SK-MEL-5 (cell line): Measurements from ENCODE around the gene OR51B2. TPM values are rescaled to one million over a fixed set of nuclear protein-coding genes. Genes with fewer than 3 reads are reported as not detected.

Source experiments
- DNase-seq: peaks from one replicate; pipeline ENCODE4 v3.0.0-alpha.2; 2016; ENCODE audit warnings: low read depth, low spot score
- in situ Hi-C: cut with HindIII; loops from 2 replicates; pipeline ENCODE4 v1.10.0; 2016; ENCODE audit warnings: low sequenced_read_pairs, high pct_unique_total_duplicates, low pct_unique_long_range_greater_than_20kb
- total RNA-seq: library from RNA; depleted of rRNA; stranded (reverse); fragments of >200 nt; shearing (Covaris generic); gene quantifications from 2 replicates; pipeline ENCODE4 v1.2.3, GENCODE V29; 2014

OR51B2 gene
- total RNA-seq, 1 experiment from 2014 or later, result 0.53 TPM

- in situ Hi-C loops, result no loop called here
- DNase-seq, result no peak
Measured at GRCh38 chr11:5288906-5289550, 35.1 kb downstream of the OR51B2 start.

DNA sequence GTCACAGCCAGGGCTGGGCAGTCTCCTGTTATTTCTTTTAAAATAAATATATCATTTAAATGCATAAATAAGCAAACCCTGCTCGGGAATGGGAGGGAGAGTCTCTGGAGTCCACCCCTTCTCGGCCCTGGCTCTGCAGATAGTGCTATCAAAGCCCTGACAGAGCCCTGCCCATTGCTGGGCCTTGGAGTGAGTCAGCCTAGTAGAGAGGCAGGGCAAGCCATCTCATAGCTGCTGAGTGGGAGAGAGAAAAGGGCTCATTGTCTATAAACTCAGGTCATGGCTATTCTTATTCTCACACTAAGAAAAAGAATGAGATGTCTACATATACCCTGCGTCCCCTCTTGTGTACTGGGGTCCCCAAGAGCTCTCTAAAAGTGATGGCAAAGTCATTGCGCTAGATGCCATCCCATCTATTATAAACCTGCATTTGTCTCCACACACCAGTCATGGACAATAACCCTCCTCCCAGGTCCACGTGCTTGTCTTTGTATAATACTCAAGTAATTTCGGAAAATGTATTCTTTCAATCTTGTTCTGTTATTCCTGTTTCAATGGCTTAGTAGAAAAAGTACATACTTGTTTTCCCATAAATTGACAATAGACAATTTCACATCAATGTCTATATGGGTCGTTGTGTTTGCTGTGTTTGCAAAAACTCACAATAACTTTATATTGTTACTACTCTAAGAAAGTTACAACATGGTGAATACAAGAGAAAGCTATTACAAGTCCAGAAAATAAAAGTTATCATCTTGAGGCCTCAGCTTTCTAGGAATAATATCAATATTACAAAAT, 35.8 kb downstream of the OR51B2 start:
- in situ Hi-C loops, result no loop called here
- DNase-seq, result no peak

DNA sequence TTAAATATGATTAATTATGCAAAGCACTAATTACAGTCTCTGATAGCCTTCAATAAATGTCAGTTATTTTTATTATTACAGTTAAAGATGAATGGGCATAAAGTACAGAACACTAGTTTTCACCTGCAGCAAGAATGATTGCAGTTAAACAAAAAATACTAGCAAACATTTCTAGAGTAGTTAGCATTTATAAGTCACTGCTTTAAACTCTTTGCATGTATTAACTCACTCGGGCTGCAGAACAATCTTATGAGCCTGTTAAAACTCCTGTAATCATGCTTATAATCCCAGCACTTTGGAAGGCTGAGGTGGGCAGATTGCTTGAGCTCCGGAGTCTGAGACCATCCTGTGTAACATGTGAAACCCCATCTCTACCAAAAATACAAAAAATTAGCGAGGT, 37.2 kb downstream of the OR51B2 start:
- no peak for DNase-seq
- in situ Hi-C loops, result no loop called here

- DNase-seq, result no peak
- in situ Hi-C loops, result no loop called here
Measured at GRCh38 chr11:5286351-5286750, 37.7 kb downstream of the OR51B2 start.

- DNase-seq, result no peak
- in situ Hi-C loops, result no loop called here
Measured at GRCh38 chr11:5285703-5286340, 38.3 kb downstream of the OR51B2 start.

DNA sequence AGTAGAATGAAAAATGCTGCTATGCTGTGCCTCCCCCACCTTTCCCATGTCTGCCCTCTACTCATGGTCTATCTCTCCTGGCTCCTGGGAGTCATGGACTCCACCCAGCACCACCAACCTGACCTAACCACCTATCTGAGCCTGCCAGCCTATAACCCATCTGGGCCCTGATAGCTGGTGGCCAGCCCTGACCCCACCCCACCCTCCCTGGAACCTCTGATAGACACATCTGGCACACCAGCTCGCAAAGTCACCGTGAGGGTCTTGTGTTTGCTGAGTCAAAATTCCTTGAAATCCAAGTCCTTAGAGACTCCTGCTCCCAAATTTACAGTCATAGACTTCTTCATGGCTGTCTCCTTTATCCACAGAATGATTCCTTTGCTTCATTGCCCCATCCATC, 39.5 kb downstream of the OR51B2 start:
- DNase-seq, result no peak
- in situ Hi-C loops, result no loop called here

- no peak for DNase-seq
- in situ Hi-C loops, result no loop called here
Measured at GRCh38 chr11:5283882-5284281, 40.2 kb downstream of the OR51B2 start.

- no peak for DNase-seq
- in situ Hi-C loops, result no loop called here
Measured at GRCh38 chr11:5283086-5283485, 41.0 kb downstream of the OR51B2 start.

- no peak for DNase-seq
- in situ Hi-C loops, result no loop called here
Measured at GRCh38 chr11:5282628-5283027, 41.5 kb downstream of the OR51B2 start.

DNA sequence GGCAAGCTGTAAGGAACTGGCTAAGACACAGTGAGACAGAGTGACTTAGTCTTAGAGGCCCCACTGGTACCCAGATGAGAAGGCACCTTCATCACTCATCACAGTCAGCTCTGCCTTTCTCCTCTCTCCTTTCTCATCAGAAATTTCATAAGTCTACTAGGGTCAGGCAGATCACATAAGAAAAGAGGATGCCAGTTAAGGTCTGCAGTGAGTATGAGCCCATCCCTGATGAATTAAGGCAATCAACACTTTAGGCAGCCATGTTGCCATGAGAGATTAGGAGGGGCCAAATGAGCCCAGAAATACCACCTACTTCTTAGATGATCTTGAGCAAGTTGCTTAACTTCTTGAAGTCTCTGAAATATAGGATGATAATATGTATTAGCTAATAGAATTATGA, 42.5 kb downstream of the OR51B2 start:
- DNase-seq, result no peak
- in situ Hi-C loops, result no loop called here

- DNase-seq, result peak; percentile 42
- in situ Hi-C loops, result no loop called here
Measured at GRCh38 chr11:5280582-5281102, 43.5 kb downstream of the OR51B2 start.

DNA sequence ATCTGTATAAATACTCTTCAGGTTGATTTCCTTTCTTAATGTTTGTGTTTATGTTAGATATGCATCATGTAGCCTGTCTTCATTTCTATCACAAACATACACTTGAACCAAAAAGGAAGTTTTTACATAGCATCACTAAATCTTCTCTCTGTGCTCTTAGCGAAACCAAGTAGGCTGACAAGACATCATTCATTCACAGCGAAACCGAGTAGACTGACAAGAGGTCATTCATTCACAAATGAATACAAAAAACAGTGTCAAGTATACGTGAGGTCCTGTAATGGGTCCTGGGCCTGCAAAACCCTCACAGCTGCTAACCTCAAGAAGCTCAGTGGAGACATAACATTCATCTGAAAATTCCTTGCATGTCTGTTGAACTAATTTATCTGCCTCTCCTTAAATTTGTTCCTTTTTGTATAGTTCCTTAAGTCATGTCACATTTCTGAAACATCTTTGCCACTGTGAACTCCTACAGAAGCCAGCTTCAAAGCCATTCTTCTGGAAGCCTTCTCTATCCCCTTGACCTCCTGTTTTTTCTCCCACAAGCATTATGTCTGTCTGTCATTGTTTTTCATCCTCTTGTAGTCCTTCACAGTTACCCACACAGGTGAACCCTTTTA, 44.5 kb downstream of the OR51B2 start:
- in situ Hi-C loops, result no loop called here
- DNase-seq, result no peak

DNA sequence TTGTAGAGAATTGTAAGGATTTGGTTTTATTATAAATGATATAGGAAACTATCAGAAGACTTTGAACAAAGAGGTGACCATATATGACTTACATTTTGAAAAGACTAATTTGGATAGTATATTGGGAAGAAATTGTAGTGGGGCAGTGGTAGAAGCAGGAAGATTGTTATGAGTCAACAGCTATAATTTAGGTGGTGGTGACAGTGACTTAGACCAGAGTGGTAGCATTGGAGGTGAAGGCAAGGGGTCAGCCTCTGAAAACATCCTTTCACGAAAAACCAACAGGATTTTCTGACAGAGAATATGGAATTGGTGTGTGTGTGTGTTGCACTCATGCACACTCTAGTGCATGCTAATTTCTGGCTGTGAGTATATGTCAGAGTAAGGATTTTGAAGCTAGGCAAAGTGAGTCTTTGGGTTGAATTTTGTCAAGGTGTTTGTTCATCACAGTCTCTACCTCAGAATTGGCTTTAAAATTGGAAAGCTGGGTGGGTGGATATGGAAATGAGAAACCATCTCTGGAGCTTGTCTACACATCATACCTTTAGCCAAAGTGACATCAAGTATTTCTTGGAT, 46.2 kb downstream of the OR51B2 start:
- in situ Hi-C loops, result no loop called here
- no peak for DNase-seq

- in situ Hi-C loops, result no loop called here
- no peak for DNase-seq
Measured at GRCh38 chr11:5276697-5277096, 47.4 kb downstream of the OR51B2 start.

DNA sequence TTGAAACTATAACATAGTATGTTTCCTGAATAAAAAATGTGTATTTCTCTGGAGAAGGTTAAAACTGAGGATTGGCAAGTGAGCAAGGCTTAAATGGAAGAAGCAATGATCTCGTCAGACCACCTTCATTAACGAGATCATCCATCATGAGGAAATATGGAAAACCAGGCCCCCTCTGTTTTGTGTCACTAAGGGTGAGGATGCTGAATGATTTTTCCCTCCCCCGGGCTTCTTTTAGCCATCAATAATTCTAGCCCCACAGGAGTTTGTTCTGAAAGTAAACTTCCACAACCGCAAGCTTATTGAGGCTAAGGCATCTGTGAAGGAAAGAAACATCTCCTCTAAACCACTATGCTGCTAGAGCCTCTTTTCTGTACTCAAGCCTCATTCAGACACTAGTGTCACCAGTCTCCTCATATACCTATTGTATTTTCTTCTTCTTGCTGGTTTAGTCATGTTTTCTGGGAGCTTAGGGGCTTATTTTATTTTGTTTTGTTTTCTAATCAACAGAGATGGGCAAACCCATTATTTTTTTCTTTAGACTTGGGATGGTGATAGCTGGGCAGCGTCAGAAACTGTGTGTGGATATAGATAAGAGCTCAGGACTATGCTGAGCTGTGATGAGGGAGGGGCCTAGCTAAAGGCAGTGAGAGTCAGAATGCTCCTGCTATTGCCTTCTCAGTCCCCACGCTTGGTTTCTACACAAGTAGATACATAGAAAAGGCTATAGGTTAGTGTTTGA, 48.6 kb downstream of the OR51B2 start:
- in situ Hi-C loops, result no loop called here

GRCh38 chr11:5274395-5274794, 49.7 kb downstream of the OR51B2 start:
- no peak for DNase-seq
- in situ Hi-C loops, result no loop called here

More for the DNA sequence above, 48.6 kb downstream of the OR51B2 start:
- no peak for DNase-seq
